HCEC 1CT (cell line): ENCODE data around the gene NUP210.

ENCODE experiments used
- DNase-seq: peaks from one replicate; pipeline ENCODE4 v3.0.0-alpha.2; 2017

Gene NUP210

GRCh38 chr3:13286873-13287272, 133.2 kb downstream of the NUP210 start:
- DNase-seq, result no peak

GRCh38 chr3:13285007-13285567, 135.0 kb downstream of the NUP210 start:
- DNase-seq, result no peak

GRCh38 chr3:13283877-13284264, 136.3 kb downstream of the NUP210 start:
- DNase-seq, result no peak

- DNase-seq, result no peak
These were observed 136.9 kb downstream of the NUP210 start for GRCh38 chr3:13282986-13283876.

GRCh38 chr3:13282358-13282985, 137.7 kb downstream of the NUP210 start:
- DNase-seq, result no peak

- DNase-seq, result no peak
These were observed 138.4 kb downstream of the NUP210 start for GRCh38 chr3:13281507-13282357.

- no peak for DNase-seq
These were observed 139.2 kb downstream of the NUP210 start for GRCh38 chr3:13280811-13281506.

GRCh38 chr3:13280122-13280790, 139.9 kb downstream of the NUP210 start:
- DNase-seq, result no peak

- no peak for DNase-seq
These were observed 140.6 kb downstream of the NUP210 start for GRCh38 chr3:13279532-13279910.

- DNase-seq, result no peak
These were observed 141.2 kb downstream of the NUP210 start for GRCh38 chr3:13278783-13279531.

- no peak for DNase-seq
These were observed 142.1 kb downstream of the NUP210 start for GRCh38 chr3:13277860-13278531.

- DNase-seq, result no peak
These were observed 142.8 kb downstream of the NUP210 start for GRCh38 chr3:13277196-13277813.

- DNase-seq, result no peak
These were observed 143.5 kb downstream of the NUP210 start for GRCh38 chr3:13276438-13277195.

GRCh38 chr3:13275376-13276005, 144.6 kb downstream of the NUP210 start:
- no peak for DNase-seq

GRCh38 chr3:13274551-13275332, 145.4 kb downstream of the NUP210 start:
- DNase-seq, result no peak

GRCh38 chr3:13274125-13274524, 146.0 kb downstream of the NUP210 start:
- no peak for DNase-seq

GRCh38 chr3:13273604-13274105, 146.5 kb downstream of the NUP210 start:
- no peak for DNase-seq
